Astrocyte of the hippocampus (primary cell): Measurements from ENCODE around the gene GLIS1.
A peak's percentile ranks its signal among the peaks of the same experiment; 100 is the strongest.

Experiments
- DNase-seq: peaks from one replicate; pipeline ENCODE4 v3.0.0; 2011; ENCODE audit warnings: low read depth, low spot score

GLIS1 gene

DNA sequence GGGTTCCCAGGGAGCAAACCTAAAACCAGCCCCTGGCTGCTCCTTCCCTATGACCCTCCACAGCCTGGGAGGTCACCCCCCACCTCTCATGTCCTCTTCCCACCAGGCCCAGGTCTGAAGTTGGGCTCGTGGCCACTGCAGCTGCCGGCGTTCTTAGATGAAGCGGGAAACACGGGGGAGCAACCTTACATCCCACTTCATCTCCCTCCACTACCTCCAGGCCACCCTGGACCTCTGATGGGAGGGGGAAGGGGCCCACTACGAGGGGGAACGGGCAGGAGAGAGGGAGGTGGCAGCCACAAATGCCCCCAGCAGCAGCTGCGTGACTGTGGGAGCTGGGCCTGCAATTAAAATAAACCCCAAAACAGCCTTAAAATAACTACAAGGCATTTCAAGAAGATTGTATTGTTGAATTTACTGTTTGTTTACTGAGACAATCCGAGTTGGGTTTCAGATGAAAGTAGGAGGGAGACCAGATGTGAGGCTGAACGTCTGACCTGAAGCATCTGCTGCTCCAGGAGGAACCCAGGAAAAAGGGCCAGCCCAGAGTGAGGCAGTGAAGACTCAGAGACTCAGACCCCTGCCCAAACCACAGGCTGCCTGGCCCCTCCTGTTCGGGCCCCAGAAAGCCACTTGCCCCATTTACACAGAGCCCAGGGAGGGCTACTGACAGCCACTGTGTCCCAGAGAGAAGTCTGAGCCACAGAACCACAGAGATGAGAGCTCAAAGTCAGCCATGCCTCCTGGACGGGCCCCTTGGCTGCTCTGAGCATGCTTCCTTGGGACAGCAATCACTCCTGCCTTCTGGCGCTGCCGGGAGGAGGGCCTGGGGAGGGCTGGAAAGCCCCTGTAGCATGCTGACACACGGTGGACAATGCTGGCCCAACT, 59.8 kb downstream of the GLIS1 start:
- no peak for DNase-seq

DNA sequence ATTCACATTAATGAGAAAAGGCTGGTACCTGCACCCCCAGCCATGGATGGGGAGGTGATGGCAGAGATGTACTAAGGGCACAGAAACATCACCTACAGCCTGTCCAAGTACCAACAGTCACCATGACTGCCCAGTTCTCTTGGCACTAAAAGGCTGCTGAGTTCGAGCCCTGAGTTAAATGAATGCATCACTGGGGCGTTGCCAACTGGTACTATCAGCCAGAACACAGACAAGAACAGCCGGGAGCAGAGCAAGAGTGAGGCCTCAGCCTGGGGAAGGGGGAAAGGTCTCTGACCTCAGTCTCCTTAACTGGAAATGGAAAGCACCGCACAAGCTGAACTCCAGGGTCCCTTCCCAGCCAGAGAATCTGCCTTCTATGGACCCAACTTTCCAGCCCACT, 60.5 kb downstream of the GLIS1 start:
- DNase-seq: peak; percentile 20

DNA sequence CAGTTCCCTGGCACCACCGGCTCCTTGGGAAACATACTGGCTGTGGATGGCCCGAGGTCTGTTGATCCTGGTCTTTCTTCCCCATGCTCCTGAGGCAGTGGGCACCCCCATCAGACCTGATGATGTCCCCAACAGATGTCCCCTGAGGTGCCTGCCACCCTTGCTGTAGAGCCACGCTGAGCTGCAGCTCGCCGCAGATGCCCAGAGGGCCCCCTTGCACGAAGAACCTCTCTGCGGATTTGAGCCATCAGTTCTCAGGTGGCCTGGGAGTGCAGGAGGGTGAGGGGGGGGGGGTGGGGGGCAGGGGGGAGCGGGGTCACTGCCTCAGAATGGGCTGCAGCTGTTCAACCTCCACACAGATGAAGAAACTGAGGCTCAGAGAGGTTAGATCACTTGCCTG, 60.9 kb downstream of the GLIS1 start:
- no peak for DNase-seq

DNA sequence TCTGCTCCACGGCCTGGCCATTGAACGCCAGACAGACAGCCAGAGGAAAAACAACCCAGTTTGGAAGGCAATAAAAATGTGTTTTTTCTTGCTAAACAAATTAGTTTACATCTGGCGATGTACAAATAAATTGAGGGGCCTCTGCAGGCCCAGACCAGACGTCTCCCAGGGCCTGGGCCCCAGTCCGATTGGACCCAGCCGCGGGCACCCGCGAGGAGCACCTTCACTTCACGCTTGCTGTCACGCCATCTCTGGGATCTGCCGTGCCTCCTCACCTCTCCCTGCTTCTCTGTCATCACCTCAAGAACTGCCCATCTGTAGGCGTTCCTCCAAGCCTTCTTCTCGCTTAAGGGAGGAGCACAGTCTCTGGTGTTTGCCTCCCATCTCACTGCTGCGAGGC, 61.5 kb downstream of the GLIS1 start:
- DNase-seq: no peak

DNA sequence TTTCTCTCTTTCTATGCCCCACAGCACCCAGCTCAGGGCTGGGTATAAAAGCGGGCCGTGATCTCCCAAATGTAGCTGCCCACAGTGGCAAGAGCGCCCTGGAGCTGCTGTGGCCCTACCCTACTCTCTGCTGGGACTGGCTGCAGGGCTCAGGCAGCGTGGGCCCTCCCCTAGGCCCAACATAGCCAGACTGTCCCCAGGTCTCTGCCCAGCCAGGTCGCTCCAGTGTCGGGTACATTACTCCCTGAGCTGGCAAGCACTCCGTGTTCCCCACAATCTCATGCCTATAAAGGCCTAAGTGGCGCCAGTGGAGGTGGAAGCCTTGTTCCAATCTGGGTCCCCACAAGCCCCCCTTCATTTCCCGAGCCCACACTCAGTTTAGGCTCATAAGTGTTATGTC, 66.2 kb downstream of the GLIS1 start:
- no peak for DNase-seq

GRCh38 chr1:53672243-53672642, 66.7 kb downstream of the GLIS1 start:
- no peak for DNase-seq

DNA sequence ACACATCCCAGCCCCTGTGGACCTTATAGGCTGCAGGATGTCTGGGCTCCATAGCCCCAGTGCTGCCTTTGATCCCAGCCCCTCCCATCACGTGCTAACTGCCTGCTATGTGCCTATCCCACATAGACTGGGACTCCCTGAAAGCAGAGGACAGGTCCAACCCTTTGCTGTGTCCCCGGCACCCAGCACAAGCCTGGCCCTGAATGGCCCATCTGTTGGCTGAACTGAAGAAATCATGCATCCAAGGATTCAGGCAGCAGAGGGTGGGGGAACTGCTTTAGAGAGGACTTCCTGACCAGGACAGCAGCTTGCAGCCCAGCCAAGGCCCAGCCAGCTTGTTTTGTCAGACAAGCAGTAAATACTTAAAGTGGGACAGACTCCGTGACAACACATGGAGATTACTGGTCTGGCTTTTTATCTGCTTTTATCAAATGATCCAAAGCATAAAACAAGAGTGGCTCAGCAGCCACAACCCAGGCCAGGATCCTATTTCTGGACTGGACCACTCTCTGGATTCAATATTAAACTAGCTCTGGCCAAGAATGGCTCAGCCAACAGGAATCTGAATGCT, 69.3 kb downstream of the GLIS1 start:
- peak; percentile 58 for DNase-seq

DNA sequence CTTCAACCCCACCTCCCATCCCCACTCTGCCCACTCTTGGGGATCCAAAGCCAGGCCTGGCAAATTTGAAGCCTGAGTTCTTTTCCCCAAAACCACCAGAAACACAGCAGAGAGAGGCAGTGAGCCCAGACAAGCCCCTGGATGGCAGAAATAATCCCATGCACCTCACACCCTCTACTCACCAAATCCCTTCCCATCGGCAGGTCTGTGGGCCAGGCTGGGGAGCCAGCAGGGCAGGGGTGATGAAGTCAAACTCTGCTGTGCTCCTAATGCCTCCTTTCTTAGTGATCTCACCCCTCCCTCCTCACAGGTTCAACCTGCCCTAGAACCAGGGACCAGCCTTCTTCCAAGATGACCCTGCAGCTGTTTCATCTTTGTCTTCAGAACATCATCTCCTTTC, 72.4 kb downstream of the GLIS1 start:
- DNase-seq: no peak

- no peak for DNase-seq
Observed at GRCh38 chr1:53665996-53666395, 73.0 kb downstream of the GLIS1 start.

DNA sequence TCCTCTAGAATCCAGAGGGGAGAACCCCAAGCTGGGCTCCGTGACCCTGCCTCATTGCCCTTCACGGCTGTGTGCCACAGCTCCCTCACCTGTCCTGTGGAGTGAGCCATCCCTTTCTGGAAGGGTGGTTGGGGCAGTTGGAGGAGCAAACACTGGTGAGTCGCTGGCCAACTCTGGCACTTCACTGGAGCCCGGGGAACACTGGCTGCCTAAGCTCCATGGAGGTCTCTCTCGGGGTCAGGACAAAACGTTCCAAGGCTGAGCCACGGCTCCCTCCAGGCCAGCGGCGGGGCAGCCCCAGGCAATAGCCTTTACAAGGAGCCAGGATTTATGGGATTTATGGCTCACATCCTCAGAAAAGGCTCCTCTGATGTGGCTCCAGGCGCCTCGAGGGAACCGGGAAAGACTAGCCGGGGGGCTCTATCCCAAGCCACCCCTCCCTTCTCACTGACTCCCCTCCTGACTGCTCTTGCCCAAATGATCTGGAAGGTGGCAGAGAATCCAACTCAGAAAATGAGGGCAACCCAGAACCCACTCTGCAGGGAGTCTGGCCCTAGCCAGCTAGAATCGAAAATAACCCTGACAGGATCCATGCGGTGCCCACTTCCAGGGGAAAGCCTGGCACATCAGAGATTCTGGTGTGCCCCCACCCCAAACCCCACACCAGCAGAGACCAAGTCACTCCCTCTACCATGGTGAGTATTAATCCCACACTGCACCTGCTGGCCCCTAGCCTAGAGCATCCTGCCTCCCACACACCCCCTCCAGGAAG, 75.2 kb downstream of the GLIS1 start:
- no peak for DNase-seq

DNA sequence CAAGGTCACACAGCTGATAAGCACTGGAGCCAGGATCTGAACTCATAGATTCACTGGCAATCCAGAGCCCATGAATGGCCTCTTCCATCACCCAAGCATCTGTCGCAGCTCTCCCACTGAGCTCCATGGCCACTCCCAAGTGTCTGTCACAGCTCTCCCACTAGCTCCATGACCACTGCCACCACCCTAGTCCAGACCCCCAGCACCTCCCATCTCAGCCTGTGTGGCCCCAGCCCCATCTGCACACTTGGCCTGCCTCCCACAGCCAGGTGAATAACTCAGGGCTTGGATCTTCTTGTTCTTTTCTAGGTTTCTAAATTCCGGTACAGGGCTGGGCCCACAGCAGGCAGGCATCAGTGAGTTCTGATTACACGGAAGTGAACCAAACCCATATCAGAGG, 76.0 kb downstream of the GLIS1 start:
- no peak for DNase-seq

GRCh38 chr1:53662169-53662568, 76.8 kb downstream of the GLIS1 start:
- no peak for DNase-seq

- DNase-seq: no peak
Observed at GRCh38 chr1:53661496-53661895, 77.5 kb downstream of the GLIS1 start.

DNA sequence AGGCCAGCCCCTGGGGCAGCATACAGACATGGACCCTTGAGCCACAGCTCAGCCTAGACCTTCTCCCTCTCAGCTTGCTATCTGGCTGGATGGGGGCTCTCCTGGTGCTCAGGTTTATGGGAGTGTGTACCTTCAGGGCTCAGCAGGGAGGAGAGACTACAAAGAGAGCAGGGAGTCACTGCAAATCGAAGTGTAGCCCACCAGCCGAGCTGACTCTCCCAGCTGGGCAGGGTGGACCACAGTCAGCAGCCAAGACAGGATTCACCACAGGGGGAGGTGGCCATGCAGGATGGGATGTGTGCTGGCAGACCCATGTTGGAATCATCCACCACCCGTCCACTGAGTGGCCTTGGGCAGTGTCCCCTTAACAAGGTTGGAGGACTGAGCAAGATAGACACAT, 78.3 kb downstream of the GLIS1 start:
- DNase-seq: no peak

DNA sequence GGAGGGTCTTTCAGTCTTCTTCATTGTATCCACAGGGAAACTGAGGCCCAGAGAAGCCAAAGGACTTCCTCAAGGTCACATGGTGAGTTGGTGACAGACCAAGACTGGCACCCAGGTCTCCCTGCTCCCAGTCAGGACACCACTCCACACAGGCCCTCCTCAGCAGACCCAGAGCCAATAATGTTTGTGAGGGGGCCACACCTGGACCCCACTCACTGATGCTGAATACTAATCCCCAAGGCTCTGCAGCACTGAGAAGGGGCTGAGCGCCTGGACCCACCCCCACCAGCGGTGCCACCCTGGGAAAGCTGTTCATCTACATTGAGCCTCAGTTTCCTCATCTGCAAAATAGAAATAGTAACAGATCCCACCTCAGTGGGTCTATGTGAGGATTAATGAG, 79.5 kb downstream of the GLIS1 start:
- no peak for DNase-seq

DNA sequence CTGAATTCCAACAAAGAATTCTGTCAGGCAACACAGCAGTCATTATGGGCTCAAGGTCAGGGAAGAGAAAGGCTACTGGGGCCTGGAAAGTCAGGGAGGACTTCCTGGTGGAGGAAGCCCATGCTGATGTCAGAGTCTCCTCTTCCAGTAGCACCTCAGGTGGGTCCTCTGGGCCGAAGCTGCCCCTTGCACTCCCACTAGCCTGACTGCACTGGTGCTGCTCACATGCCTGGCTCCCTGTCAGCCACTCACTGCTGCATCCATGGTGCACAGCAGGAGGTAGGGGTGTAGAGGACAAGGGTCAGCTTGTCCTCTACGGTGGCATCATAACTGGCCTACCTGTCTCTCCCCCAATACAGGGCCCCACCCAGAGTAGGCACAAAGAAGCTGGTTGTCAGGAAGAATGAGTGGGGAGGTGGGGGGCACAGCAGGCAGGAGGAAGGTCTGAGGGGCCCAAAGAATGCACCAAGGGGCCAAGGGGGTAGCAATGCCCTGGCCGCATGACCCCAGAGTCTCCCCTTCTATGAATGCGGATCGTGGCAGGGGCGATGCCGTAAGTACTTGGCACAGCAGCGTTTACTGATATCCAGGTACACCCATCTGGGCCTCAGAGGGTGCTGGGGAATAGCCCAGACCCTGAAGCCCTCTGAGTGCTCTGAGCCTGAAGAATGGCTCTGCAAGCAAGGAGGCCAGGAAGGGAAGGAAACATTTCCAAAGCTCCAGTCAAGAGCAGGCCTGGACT, 80.3 kb downstream of the GLIS1 start:
- no peak for DNase-seq

DNA sequence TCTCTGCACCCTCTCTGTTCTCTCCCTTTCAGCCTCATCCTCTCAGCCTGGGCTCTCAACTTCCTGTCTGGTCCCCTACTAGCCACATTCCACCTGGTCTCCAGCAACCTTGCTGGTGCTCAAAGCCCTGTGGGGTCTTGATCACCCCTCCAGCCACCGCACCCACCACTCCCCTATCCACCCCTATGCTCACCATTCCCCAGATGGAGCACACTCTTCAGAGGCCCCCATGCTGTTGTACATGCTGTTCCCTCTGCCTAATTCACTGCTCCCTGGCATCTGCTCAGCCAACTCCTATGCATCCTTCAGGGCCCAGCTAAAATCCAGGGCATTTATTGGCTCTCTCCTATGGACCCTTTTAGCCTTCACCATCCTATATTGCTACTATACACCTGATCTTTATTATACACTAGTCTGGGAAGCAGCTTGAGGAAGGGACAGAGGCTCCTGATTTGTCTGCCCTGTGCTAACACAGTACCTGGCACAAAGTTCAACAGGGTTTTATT, 81.0 kb downstream of the GLIS1 start:
- no peak for DNase-seq

GRCh38 chr1:53657531-53657805, 81.5 kb downstream of the GLIS1 start:
- DNase-seq: no peak

DNA sequence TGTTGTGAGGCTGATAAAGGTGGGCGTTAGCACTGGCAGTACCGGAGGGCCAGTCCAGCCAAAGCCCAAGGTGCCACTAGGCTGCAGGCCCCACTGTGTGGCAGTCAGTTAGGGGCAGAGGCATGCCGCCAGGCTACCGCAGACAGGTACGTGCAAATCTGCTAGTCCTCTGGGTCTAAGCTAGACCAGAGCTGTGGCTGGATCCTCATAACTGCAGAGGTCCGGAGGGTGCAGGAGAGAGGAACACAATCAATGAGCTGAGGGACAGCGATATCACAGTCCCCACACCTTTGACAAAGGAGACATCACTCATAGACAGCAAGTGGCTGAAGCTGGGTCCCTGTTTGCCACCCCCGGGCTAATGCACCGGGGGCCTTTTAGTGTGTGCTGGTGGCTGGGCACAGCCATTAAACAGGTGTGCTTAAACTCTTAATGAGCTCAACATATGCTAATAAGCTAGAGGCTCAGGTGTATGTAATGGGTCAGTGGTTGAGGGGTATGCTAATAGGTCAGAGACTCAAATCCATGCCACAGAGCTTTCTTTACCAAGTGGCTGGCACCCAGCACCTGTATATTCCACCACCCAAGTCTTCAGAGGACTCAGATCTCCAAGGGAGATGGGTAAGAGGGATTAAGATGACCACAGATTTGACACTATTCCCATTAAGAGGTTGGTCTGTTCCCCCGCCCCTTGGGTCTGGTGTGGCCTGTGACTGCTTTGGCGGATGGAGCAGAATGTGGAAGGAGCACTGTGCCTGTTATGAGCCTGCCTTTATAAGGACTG, 82.0 kb downstream of the GLIS1 start:
- no peak for DNase-seq

DNA sequence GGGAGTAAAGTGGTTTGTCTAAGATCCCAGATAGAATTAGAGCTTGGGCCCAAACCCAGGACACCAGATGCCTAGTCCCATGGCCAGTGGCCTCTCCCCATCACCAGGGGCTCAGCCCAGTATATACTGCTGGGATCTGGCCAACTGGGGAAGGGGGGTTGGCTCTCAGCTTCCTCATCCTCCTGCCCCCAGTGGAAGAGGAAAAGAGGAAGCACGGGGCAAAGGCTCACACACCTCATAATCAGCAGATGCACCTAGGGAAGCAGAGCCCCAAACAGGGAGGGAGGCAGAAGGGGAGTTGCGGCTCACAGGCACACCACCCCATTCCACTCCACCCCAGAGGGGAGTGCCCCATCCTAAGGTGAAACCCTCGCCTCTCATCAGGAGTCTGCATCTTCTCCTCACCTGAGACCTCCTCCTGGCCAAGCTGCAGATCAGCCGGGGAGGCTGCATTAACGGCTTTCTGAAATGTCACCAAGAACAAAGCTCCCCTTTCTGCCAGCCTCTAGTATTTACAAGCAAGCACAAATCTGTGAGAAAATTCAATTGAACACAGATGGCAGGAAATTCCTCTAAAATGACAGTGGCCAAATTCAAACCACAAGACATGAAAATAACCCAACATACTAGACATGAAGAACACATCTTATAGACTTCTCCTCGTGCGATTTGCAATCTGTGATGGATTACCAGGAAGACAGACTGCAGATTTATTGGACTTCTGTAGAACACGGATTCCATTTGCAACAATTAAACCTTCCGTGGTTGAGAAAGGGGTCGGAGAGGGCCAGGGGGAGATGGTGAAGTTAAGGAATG, 82.8 kb downstream of the GLIS1 start:
- peak; percentile 40 for DNase-seq
